ENCODE measurements around the gene NAPB. TPM values are rescaled to one million over a fixed set of nuclear protein-coding genes. Genes with fewer than 3 reads are reported as not detected.
"Not testable (repeated sequence)": the region's sequence is repeated elsewhere in the genome, so short reads cannot be mapped to it uniquely, and the experiment has no call there.

Gene NAPB
- polyA plus RNA-seq, 2 of the 4 experiments (the other 2 are of a cell fraction), result 6.2 to 12.7 TPM

DNA sequence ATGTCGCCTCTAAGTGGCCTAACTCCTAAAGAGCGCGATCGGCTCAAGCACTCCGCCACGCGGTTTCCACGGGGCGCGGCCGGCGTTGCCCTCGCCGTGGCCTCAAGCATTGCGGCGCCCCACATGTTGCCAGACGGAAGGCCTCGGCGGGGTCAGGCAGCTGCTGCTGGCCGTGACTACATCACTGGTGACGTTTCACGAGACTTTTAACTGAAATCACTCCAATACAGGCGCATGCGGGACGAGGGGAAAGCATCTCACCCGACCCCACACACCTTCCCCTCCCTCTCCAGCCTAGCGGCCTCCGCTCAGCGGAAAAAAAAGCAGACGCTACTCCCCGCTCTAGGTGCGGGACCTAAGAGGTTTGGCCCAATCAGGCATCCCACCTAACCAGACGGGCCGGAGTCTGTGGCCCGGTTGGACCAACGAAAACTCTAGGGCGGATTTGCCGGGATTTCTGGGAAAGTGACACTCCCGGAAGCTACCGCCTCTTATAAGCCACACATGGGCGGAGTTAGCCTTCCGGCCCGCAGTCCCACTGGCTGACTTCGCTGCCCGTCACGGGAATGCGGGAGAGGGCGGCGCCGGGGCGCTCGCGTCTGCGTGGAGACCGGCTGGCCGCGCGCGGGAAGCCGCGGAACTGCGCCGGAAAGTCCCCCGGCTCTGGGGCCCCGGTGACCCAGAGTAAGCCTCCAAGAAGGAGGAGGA, 70.9 kb downstream of the NAPB start, which contains the start of gene NXT1 (continued):
- TF ChIP-seq MAX (IDR thresholded peaks at IDR 0.05) (peak; percentile 98), ESRRA (IDR thresholded peaks at IDR 0.05; ENCODE audit: borderline replicate concordance, low read length) (no peak)

GRCh38 chr20:23349338-23350195, 71.7 kb downstream of the NAPB start:
- Histone ChIP-seq H3K27ac (peak overlapping the region; percentile 94 to 95), H3K4me1 (peaks cover 21% of the 10 kb centered on the region), H3K9me3 (no peaks in the 10 kb centered on the region), H3K4me3 (peak overlapping the region; percentile 81), H3K4me2 (peak overlapping the region; percentile 89)
- FAIRE-seq, result peak; percentile 56
- peak; percentile 74 to 79 for ATAC-seq
- peak in 1 of 2 experiments; percentile 94 for DNase-seq (ENCODE audit: low read depth in 1 of 2, low spot score in 1 of 2)
- WGBS (ENCODE audit: missing lambda C conversion rate), result 12% methylated on average over 23 of the region's 23 CpGs
- ChIA-PET CTCF (interaction anchor here (0.6 to 3.3 kb wide), 17 partner anchors 9 to 1035 kb away, joined by 3 to 36 read pairs (median 5); partner anchors contain the start of genes GZF1 and NAPB), POLR2A (interaction anchor here (0.6 to 2.6 kb wide), 32 partner anchors 10 to 1015 kb away, joined by 3 to 92 read pairs (median 4); partner anchors contain the start of genes GZF1, NAPB and THBD)
- TF ChIP-seq CBX8 (IDR thresholded peaks at IDR 0.05) (no peak), MAZ (IDR thresholded peaks at IDR 0.05; ENCODE audit: borderline replicate concordance, low read depth, low read length) (peak; percentile 80; the same call in 1 of the 2 replicates), GATA3 (IDR thresholded peaks at IDR 0.05; ENCODE audit: borderline replicate concordance) (no peak), SMC3 (IDR thresholded peaks at IDR 0.05) (peak; percentile 47; the same call in 2 of the 3 replicates), FOSB (CRISPR knock-in tag; IDR thresholded peaks at IDR 0.05) (peak; percentile 42; the same call in 1 of the 2 replicates), RFX5 (IDR thresholded peaks at IDR 0.05) (no peak), KDM5A (IDR thresholded peaks at IDR 0.05) (no peak), ZFP36 (IDR thresholded peaks at IDR 0.05; ENCODE audit: borderline replicate concordance, partially characterized antibody) (no peak), RARB (CRISPR knock-in tag; IDR thresholded peaks at IDR 0.05) (no peak; the same call in 1 of the 2 replicates), HOXA7 (CRISPR knock-in tag; IDR thresholded peaks at IDR 0.05) (peak; percentile 17; the same call in 1 of the 2 replicates), TFCP2L1 (CRISPR knock-in tag; IDR thresholded peaks at IDR 0.05) (0 out of 2 replicates have a peak, but pooled peaks have one; percentile 59), ZC3H11A (IDR thresholded peaks at IDR 0.05) (no peak), RAD21 (conservative IDR thresholded peaks at IDR 0.05 in 1 of 2, IDR thresholded peaks at IDR 0.05 in 1 of 2) (peak; percentile 30 to 47; a peak in 4 of 5 replicates), EHMT2 (IDR thresholded peaks at IDR 0.05; ENCODE audit: low read depth) (no peak), CHD2 (IDR thresholded peaks at IDR 0.05; ENCODE audit: low read length, partially characterized antibody) (no peak)
- TF ChIP-seq, protein P1, sequence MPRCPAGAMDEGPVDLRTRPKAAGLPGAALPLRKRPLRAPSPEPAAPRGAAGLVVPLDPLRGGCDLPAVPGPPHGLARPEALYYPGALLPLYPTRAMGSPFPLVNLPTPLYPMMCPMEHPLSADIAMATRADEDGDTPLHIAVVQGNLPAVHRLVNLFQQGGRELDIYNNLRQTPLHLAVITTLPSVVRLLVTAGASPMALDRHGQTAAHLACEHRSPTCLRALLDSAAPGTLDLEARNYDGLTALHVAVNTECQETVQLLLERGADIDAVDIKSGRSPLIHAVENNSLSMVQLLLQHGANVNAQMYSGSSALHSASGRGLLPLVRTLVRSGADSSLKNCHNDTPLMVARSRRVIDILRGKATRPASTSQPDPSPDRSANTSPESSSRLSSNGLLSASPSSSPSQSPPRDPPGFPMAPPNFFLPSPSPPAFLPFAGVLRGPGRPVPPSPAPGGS (IDR thresholded peaks at IDR 0.05), result 0 out of 3 replicates have a peak, but pooled peaks have one; percentile 13
- TF ChIP-seq, protein P2, sequence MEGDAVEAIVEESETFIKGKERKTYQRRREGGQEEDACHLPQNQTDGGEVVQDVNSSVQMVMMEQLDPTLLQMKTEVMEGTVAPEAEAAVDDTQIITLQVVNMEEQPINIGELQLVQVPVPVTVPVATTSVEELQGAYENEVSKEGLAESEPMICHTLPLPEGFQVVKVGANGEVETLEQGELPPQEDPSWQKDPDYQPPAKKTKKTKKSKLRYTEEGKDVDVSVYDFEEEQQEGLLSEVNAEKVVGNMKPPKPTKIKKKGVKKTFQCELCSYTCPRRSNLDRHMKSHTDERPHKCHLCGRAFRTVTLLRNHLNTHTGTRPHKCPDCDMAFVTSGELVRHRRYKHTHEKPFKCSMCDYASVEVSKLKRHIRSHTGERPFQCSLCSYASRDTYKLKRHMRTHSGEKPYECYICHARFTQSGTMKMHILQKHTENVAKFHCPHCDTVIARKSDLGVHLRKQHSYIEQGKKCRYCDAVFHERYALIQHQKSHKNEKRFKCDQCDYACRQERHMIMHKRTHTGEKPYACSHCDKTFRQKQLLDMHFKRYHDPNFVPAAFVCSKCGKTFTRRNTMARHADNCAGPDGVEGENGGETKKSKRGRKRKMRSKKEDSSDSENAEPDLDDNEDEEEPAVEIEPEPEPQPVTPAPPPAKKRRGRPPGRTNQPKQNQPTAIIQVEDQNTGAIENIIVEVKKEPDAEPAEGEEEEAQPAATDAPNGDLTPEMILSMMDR (IDR thresholded peaks at IDR 0.05), result peak; percentile 68
- TF ChIP-seq, protein P3, sequence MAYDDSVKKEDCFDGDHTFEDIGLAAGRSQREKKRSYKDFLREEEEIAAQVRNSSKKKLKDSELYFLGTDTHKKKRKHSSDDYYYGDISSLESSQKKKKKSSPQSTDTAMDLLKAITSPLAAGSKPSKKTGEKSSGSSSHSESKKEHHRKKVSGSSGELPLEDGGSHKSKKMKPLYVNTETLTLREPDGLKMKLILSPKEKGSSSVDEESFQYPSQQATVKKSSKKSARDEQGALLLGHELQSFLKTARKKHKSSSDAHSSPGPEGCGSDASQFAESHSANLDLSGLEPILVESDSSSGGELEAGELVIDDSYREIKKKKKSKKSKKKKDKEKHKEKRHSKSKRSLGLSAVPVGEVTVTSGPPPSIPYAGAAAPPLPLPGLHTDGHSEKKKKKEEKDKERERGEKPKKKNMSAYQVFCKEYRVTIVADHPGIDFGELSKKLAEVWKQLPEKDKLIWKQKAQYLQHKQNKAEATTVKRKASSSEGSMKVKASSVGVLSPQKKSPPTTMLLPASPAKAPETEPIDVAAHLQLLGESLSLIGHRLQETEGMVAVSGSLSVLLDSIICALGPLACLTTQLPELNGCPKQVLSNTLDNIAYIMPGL (CRISPR knock-in tag; IDR thresholded peaks at IDR 0.05; ENCODE audit: borderline replicate concordance), result no peak

- 96% methylated on average over 6 of the region's 6 CpGs for WGBS (ENCODE audit: missing lambda C conversion rate)
- H3K27ac ChIP-seq, result peak overlapping the region in 1 of 2 experiments; percentile 94; a peak in 3 of 6 replicates
- H3K4me1 ChIP-seq, result peaks cover 21% of the 10 kb centered on the region
- not testable (repeated sequence) for H3K4me3 ChIP-seq; H3K4me2 ChIP-seq; FAIRE-seq; ATAC-seq; DNase-seq (ENCODE audit: low read depth in 1 of 2, low spot score in 1 of 2); H3K9me3 ChIP-seq
- ChIA-PET POLR2A (interaction anchor here (1.6 kb wide), 1 partner anchor 73 kb away, joined by 13 read pairs; the partner anchor contains the start of gene NAPB), CTCF (interaction anchor here (0.9 to 3.3 kb wide), 5 partner anchors 8 to 1034 kb away, joined by 3 to 36 read pairs (median 13); no protein-coding TSS in a partner anchor)
Measured at GRCh38 chr20:23348510-23348909, 72.8 kb downstream of the NAPB start.

Measured in A549 (cell line).